Activated CD4-positive, alpha-beta T cell treated with anti-CD3 and anti-CD28 coated beads for 4 hours (primary cell): ENCODE results near the gene COL7A1.

Source experiments
- DNase-seq, 2 donors: peaks; one replicate each; pipeline ENCODE4 v3.0.0-alpha.2; 2020

The COL7A1 gene

GRCh38 chr3:48595075-48595525 lies at the start of gene COL7A1:
COL7A1 (minus strand) TSS chr3:48595329; CDS start chr3:48595159, 170 bp downstream.
- DNase-seq = no peak

DNA sequence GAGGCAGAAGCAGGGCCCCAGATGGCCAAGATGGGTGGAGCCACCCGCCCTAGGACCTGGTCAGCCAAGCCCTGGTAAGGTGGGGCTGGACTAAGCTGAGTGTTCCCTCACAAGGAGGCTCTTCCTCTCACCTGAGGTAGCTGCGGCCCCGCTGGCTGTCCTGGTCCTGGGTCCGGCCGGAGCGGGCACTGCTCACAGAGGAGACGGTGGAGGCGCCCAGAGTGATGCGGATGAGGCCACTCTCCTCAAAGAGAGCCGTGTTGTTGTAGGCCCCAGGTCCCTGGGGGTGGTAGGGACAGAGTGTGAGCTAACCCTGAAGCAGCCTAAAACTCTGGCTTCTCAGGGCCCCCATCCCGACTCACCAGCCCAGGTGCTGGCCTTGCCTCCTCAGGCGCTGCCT lies 47.5 kb upstream of the COL7A1 start:
- DNase-seq = no peak

DNA sequence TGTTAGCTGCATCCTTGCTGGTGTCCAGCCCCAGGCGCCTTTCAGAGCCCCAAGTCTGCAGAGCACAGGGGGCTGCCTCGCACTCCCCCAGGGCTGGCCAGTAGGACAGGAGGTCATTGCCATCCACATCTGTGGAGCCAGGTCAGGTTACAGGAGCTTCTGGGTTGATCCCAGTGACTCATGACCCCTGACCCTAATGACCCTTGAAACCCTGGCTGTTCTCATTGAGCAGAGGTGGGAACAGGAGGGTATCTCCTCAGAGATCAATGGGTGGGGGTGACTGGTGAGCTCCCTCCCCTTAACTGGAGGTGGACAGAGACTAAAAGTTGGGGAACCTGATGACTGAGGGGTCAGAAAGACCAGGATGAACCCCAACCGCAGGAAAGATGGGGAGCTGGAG lies 46.3 kb upstream of the COL7A1 start:
- no peak for DNase-seq

GRCh38 chr3:48639944-48640606 lies 44.9 kb upstream of the COL7A1 start:
- DNase-seq = no peak

DNA sequence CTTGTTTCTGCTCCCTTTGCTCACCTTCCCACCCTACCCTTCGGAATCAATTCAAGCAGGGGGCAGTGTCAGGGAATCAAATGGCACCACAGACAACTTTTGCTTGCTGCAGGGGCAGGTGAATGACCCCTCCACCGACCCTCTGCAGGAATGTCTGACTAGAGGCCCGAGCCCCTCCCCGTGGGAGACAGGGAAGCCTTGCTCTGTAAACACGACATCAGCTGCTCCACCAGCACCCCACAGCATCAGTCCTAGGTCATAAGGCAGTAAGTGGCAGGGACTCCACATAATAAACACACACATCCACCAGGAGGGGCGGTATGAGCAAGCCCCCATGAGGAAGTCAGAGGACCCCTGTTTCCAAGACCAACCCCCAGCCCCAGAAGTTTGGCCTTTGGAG lies 42.2 kb upstream of the COL7A1 start:
- DNase-seq = no peak

- DNase-seq = no peak
Measured at GRCh38 chr3:48636149-48636655, 41.1 kb upstream of the COL7A1 start.

DNA sequence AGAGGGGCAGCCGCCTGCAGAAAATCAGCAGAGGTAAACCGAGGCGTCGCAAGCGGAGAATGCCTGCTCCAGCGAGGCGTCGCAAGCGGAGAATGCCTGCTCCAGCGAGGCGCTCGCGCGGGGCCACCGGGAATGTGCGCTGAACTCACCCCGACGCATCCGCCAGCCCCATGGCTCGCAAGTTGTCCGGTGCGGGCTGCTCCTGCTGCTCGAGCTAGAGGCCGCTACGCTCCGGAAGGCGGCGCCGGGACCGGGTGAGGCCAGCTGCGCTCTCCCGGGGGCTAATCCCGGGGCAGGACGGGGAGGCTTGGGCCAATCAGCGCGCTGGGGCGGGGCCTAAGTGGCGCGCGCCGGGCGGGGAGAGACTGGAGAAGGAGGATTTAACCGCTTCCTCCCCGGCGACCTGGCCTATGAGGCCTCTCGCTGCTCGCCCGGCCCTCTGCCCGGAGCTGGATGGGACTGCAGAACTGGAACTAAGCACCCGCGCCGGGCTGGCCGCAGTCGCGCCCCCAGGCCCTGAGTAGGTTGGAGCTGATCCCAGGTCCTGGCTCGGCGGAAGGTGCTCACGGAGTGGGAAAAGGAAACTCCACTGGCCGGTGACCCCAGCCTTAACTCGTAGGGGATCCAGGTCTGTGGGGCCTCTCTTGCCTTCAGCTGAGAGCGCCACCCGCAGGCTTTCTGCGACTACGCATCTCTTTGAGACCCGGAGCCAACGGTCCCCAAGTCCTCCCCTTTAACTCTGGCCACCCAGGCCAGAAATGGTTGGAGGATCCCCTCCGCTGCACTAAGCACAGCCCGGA lies 40.3 kb upstream of the COL7A1 start, which contains the start of gene SLC26A6:
Gene SLC26A6 (minus strand): TSS at position 240 of the 800 bp plus-strand sequence. CDS start 68 bp downstream, at position 172.
- peak; percentile 88 to 91 for DNase-seq

DNA sequence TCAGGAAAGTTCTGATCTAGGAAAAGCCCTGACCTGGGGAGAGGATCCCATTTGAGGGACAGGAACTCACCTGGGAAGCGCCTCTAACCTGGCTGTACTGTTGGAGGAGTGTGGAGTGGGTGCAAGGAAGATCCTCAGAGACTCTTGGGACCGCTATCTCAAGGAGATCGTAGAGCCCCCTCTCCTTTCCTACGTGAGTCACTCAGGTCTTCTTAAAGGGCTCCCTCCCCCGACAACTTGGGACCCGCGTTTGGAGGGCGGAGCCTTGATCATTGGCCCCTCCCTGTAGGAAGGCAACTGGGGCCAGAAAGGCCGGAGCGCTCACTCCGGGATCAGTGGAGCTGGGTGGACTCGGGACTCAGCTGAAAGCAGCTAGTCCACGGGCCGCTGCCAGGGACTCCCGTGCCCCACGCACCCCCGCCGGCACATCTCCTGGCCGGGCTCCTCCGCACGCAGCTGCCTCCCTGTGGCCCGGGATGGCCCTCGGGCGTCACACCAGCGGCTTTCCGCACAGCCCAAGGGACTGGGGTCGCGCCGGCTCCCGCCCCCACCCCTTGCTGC lies 39.6 kb upstream of the COL7A1 start:
- peak; percentile 51 to 56 for DNase-seq

DNA sequence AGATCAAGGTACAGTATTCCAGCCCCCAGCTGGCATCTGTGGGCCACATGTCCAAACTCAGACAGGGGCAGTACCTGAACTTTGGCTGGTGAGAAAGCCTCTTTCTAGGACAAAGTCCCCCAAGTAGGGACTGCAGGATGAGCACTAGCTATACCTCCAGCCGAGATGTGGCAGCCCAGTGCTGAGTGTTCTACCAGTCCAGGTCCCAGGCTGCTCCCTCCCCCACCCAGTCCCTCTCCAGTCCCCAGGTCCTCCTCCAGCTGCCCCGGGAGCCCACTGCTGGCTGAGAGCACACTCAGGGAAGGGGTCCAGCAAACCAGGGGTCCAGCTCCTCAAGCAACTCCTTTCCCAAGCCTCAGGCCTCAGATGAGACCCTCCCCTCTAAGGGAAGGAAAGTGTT lies 38.6 kb upstream of the COL7A1 start:
- no peak for DNase-seq

- DNase-seq = no peak
Measured at GRCh38 chr3:48633256-48633655, 38.1 kb upstream of the COL7A1 start.

DNA sequence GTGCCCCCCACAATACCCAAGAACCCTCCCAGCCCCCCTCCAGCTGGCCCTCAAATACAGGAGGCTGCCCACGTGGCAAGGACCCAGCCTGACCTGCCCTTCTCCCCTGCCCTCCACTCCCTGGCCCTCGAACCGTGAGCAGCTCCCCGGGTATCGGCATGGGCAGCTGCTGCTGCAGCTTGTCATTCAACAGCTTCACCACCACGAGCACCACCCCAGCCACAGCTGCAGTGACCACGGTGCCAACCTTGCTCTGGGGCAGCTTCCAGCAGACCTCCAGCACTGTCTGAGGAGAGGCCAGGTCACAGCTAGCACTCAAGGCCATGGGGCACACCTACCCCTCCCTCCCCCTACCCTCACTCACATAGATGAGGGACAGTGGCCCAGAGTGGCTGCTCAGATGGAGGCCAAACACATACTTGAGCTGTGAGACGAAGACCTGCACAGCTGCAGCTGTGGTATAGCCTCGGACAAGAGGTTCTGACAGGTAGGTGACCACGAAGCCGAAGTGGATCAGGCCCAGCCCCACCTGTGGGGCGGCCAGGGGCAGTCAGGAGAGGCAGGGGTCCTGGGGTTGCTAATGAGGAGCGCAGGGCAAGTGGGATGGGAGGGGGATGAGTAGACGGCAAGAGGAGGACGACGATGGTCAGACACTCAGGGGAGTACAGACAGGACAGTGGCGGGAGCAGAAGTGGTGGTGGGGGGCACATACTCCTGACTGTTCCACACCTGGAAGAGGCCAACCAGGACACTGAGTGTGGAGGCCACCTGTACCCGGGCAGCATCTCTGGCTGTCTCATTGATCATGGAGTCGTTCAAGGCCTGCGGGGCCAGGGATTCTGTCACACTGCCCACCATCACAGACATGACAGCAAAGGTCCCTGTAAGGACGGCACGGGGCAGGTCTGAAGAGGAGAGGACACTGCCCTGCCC lies 36.7 kb upstream of the COL7A1 start:
- no peak for DNase-seq

DNA sequence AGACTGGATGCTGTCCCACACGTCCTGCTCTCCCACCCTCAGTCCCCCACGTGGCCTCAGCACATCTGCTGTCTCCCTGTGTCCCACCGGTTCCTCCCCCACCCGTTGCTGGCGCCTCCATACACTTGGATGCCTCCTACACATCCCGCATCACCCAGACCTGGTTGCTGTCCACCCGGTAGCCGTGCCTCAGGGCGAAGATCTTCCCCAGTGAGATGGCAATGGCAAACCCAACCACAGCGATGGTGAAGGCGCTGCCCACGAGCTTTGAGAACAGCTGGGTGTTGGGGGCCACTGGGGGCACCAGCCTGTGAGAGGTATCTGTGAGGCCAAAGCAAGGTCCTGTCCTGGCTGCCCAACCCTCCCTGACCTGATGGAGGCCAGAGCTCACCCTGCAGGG lies 35.7 kb upstream of the COL7A1 start:
- no peak for DNase-seq

DNA sequence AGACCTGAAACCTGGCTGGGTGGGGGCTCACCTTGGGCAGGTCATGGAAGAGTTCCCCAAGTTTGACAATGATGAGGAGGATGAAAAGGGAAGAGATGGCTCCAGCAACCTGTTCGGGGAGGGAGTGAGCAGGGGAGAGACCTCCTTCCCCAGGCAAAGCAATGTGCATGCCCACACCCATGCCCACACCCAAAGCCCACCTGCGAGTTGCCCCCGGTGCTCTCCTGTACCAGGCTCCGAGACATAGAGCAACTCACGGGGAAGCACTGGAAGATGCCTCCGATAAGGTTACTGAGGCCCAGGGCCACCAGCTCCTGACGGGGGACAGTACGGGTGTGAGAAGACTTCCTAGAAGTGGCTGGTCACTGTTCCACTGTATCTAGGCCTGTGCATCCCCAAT lies 35.3 kb upstream of the COL7A1 start:
- DNase-seq = no peak

DNA sequence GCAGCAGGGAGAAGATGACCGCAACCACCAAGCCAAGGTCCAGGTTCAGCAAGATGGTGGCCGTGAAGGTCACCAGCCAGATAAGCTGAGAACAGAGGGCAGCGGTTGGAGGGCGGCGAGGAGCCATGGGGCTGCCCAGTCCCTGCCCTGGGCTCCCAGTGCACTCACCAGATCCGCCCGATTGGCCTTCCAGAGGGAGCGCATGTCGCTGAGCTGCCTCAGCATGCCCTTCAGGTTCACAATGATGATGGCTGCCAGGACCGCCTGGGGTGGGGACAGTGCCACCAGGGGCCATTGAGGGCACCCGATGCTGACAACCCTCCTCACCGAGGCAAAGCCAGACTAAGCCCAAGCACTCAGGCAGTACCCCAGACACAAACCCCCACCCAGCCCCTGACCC lies 34.8 kb upstream of the COL7A1 start:
- no peak for DNase-seq

DNA sequence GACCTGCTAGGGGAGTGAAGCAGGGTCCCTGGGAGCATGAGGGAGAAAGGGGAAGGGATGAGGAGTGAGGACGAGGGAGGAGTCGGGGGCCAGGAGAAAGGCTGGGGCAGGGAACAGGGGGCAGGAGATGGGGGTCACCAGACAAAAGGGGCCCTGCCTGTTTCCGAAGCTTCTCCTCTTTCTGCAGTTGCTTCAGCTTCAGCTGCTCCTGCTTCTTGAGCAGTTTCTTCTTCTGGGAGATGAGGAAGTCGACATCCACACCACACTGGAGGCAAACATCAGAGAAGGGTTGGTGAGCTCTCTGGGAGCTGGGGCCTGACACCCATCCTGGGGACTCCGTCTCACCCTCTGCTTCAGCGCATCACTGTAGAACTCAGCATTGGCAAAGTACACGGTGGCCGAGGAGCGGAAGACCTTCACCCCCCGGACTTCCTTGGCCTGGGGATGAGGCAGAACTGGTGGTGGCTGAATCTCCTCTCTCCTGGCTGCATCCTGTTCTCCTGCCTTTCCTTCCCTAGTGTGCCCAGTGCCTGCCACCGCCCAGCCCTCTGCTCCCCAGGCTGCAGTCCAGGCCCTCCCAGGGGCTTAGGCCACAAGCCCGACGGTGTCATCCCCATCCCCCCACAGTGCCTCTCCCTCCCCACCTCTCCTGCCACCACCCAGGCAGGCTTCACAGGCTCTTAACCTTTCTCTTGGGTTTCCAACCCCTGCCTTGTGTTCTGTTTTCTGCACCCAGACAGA lies 33.3 kb upstream of the COL7A1 start:
- DNase-seq = no peak

GRCh38 chr3:48625600-48625999 lies 30.5 kb upstream of the COL7A1 start:
- DNase-seq = no peak

DNA sequence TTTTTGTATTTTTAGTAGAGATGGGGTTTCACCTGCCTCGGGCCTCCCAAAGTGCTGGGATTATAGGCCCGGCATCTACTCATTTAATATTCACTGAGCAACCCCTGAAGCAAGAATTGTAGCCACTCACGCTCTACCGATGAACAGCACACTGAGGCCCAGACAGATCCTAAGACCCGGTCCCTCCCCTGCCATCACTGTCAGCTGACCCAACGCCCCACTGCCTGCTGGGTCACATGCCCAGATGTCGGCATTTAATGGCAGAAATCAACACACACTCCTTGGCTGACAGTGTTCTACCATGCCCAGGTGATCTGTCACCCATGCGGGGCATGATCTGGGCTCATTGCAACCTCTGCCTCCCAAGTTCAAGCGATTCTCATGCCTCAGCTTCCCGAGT lies 29.6 kb upstream of the COL7A1 start:
- no peak for DNase-seq

DNA sequence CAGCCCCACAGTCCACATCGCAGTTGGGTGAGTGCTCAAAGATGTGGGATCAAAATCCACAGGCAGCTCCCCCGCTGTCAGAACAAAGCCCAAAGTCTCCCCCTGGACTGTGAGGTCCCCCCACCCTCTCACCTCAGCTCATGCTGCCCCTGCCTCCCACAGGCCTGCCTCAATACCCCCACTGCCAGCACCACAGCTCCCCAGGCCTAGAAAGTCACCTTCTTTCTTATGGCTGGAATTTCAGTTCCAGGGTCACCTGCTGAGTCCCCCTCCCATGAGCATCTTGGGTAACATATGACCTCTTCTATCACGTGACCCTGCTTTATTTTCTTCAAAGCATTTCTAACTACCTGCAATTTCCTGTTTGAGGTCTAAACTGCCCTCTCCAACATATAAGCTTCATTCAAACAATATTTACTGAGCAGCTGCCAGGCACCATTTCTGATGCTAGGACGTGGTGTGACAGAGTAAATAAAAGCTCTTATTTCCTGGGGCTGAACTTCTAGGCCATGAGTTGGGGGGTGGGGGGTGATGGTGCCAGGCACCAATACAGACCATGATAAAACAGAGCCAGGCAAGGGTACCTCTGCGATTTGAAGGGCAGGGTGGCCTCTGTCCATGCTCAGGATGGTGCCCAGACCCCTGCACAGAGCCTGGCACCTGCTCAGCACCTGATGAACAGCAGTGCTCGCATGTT lies 28.9 kb upstream of the COL7A1 start:
- DNase-seq = no peak

- no peak for DNase-seq
Measured at GRCh38 chr3:48621461-48621869, 26.3 kb upstream of the COL7A1 start, which contains the start of gene TMEM89. TMEM89 (minus strand) TSS chr3:48621769; CDS start chr3:48621756, 13 bp downstream.

DNA sequence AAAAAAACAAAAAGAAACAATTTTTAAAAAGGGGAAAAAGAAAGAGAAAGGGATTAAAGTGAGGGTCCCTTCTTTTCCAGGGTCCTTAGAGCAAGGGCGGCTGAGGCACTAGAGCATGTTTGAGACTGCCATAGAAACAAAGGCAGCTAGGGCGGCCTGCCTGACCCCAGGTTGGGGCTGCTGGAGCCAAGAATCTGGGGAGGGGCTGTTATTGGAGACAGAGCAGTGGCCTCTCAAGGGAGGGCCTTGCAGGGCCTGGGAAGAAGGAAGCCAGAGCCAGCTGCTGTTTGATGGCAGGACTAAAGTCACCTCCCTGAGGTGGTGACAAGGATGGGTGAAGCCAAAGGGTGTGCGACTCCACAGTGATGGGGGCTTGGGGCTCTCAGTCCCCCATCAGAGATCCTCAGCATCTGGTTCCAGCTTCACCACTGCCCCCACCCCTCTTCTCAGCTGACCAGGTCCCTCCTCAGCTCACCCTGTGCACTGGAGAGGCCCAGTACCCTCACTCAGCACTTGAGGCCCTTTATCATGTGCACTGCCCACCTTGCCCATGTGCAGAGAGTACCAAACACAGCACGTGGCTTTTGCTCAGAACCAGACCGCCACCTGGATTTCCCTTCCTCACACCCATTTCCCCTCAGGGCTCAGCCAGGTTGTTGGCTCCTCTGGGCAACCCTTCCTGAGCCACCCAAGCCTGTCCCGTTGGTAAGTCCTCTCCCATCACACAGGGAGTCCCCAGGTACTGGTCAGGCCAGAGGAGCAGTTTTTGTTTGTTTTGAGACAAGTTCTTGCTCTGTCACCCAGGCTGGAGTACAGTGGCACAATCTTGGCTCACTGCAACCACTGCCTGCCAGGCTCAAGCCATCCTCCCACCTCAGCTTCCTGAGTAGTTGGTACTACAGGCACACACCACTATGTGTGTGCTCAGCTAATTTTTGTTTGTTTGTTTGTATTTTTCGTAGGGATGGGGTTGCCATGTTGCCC lies 24.7 kb upstream of the COL7A1 start:
- no peak for DNase-seq
